ENCODE data around the gene GPSM3.

DNA sequence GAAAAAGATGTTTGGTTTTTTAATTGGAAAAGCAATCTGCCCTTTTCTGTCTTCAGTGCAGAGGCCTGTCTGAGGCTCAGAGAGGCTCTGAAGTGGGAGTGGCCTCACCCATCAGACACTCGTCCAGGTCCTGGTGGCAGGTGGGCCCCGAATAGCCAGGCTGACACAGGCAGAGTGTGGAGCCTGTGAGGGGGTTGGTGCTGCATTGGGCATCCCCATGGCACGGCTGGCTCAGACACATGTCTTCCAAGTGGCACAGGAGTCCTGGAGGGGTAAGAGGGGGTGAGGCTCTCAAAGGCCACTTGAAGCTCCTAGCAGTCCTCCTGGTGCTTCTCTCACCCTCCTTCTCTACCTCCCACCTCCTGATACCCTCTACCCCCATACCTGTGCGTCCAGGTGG is 27.6 kb upstream of the GPSM3 start:
- TF ChIP-seq MEIS2 (CRISPR knock-in tag; IDR thresholded peaks at IDR 0.05) (no peak), ZNF782 (CRISPR knock-in tag; IDR thresholded peaks at IDR 0.05; ENCODE audit: borderline replicate concordance) (no peak), ZNF660 (CRISPR knock-in tag; IDR thresholded peaks at IDR 0.05; ENCODE audit: borderline replicate concordance, low read depth) (no peak)
- TF ChIP-seq, protein P1, sequence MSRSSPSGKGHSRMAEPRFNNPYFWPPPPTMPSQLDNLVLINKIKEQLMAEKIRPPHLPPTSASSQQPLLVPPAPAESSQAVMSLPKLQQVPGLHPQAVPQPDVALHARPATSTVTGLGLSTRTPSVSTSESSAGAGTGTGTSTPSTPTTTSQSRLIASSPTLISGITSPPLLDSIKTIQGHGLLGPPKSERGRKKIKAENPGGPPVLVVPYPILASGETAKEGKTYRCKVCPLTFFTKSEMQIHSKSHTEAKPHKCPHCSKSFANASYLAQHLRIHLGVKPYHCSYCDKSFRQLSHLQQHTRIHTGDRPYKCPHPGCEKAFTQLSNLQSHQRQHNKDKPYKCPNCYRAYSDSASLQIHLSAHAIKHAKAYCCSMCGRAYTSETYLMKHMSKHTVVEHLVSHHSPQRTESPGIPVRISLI (CRISPR knock-in tag; IDR thresholded peaks at IDR 0.05; ENCODE audit: borderline replicate concordance): no peak
- TF ChIP-seq, protein P2, sequence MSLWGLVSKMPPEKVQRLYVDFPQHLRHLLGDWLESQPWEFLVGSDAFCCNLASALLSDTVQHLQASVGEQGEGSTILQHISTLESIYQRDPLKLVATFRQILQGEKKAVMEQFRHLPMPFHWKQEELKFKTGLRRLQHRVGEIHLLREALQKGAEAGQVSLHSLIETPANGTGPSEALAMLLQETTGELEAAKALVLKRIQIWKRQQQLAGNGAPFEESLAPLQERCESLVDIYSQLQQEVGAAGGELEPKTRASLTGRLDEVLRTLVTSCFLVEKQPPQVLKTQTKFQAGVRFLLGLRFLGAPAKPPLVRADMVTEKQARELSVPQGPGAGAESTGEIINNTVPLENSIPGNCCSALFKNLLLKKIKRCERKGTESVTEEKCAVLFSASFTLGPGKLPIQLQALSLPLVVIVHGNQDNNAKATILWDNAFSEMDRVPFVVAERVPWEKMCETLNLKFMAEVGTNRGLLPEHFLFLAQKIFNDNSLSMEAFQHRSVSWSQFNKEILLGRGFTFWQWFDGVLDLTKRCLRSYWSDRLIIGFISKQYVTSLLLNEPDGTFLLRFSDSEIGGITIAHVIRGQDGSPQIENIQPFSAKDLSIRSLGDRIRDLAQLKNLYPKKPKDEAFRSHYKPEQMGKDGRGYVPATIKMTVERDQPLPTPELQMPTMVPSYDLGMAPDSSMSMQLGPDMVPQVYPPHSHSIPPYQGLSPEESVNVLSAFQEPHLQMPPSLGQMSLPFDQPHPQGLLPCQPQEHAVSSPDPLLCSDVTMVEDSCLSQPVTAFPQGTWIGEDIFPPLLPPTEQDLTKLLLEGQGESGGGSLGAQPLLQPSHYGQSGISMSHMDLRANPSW (CRISPR knock-in tag; IDR thresholded peaks at IDR 0.05; ENCODE audit: borderline replicate concordance): no peak
